OCI-LY7 (cell line): ENCODE results near the gene CLCA1. TPM values are rescaled to one million over a fixed set of nuclear protein-coding genes. Genes with fewer than 3 reads are reported as not detected.

Source experiments
- BruUV-seq: library from RNA; stranded (reverse); fragments of 400-500 nt; replicated peaks from 2 replicates; lab custom pipeline; 2021; lab: Mats Ljungman, UMichigan
- CTCF ChIA-PET: fragments of 300-600 bp; sonication (Branson Sonifier 250); formaldehyde crosslinking; loops from one replicate; lab custom pipeline; 2022; ENCODE audit warnings: antibody characterized with exemption; ENCODE audit not compliant: unreplicated experiment; lab: Charles Lee
- POLR2A ChIA-PET: fragments of 300-600 bp; sonication (Branson Sonifier 250); formaldehyde crosslinking; loops from one replicate; lab custom pipeline; 2022; ENCODE audit warnings: antibody characterized with exemption; lab: Charles Lee
- DNase-seq: peaks from one replicate; pipeline ENCODE4 v3.0.0-alpha.2; 2015; ENCODE audit warnings: low spot score
- H2AFZ ChIP-seq: fragments of 200-600 bp; sonication (generic), shearing (Covaris generic); 2 replicates; pipeline ENCODE4 v1.6.1; 2014; ENCODE audit warnings: mild to moderate bottlenecking, antibody characterized with exemption, low read length, moderate library complexity
- H3K27ac ChIP-seq: fragments of 200-600 bp; sonication (generic); 2 replicates; pipeline ENCODE4 v1.5.1; 2014; ENCODE audit warnings: mixed run types, low read depth, mild to moderate bottlenecking, moderate library complexity, low read length, inconsistent platforms; ENCODE audit not compliant: poor library complexity, severe bottlenecking
- H3K36me3 ChIP-seq: fragments of 200-600 bp; sonication (generic); 2 replicates; pipeline ENCODE4 v1.6.1; 2014; ENCODE audit warnings: mild to moderate bottlenecking, antibody characterized with exemption, low read length, moderate library complexity, mixed read lengths; ENCODE audit not compliant: insufficient read depth
- H3K4me1 ChIP-seq: fragments of 200-600 bp; sonication (generic); 2 replicates; pipeline ENCODE4 v1.5.1; 2014; ENCODE audit warnings: mild to moderate bottlenecking, low read length; ENCODE audit not compliant: insufficient read depth, poor library complexity, severe bottlenecking
- H3K4me2 ChIP-seq: fragments of 200-600 bp; sonication (generic); 2 replicates; pipeline ENCODE4 v1.6.1; 2014; ENCODE audit warnings: mild to moderate bottlenecking, low read length
- H3K4me3 ChIP-seq: fragments of 200-600 bp; sonication (generic); 2 replicates; pipeline ENCODE4 v1.5.1; 2014; ENCODE audit warnings: mild to moderate bottlenecking, low read depth, low read length; ENCODE audit not compliant: poor library complexity, severe bottlenecking
- H3K79me2 ChIP-seq: fragments of 200-600 bp; sonication (generic); 2 replicates; pipeline ENCODE4 v1.6.1; 2016; ENCODE audit warnings: low read depth, mild to moderate bottlenecking, low read length, moderate library complexity, mixed read lengths; ENCODE audit not compliant: insufficient read depth
- H3K9me2 ChIP-seq: fragments of 200-600 bp; sonication (generic); 2 replicates; pipeline ENCODE4 v1.6.1; 2016; ENCODE audit warnings: mild to moderate bottlenecking, low read length, mixed read lengths; ENCODE audit not compliant: insufficient read depth
- H3K9me3 ChIP-seq: fragments of 200-600 bp; sonication (generic); 2 replicates; pipeline ENCODE4 v1.6.1; 2014; ENCODE audit warnings: mild to moderate bottlenecking, mixed run types, low read length, mixed read lengths
- H4K20me1 ChIP-seq: fragments of 200-600 bp; sonication (generic); 2 replicates; pipeline ENCODE4 v1.6.1; 2014; ENCODE audit warnings: mild to moderate bottlenecking, antibody characterized with exemption, low read length, moderate library complexity, mixed read lengths; ENCODE audit not compliant: insufficient read depth
- CTCF ChIP-seq: fragments of 200-600 bp; sonication (generic); conservative IDR thresholded peaks from 2 replicates; pipeline ENCODE4 v1.5.1; 2014; ENCODE audit warnings: mild to moderate bottlenecking, antibody characterized with exemption, low read length, moderate library complexity, mixed read lengths
- EZH2phosphoT487 ChIP-seq: fragments of 200-600 bp; sonication (generic); IDR thresholded peaks from 2 replicates; pipeline ENCODE4 v1.6.1; 2018; ENCODE audit warnings: low read depth, borderline replicate concordance, mild to moderate bottlenecking, mixed run types, antibody characterized with exemption, low read length, moderate library complexity, mixed read lengths
- intact Hi-C: fragments of 100-400 bp; cut with micrococcal nuclease; formaldehyde crosslinking; loops from one replicate; pipeline ENCODE4 v1.10.0; 2022; ENCODE audit not compliant: unreplicated experiment
- total RNA-seq, 2 experiments: library from RNA; depleted of rRNA in 1 of 2; stranded (reverse); fragments of >200 nt in 1 of 2; shearing (Covaris generic) in 1 of 2; gene quantifications; 2 replicates each; pipeline ENCODE4 v1.2.3, GENCODE V29; 2014 to 2022

The CLCA1 gene
- total RNA-seq, 2 experiments from 2014 or later: not detected

GRCh38 chr1:86429122-86429725 lies 39.5 kb upstream of the CLCA1 start:
- DNase-seq: no peak
- intact Hi-C loops: no loop called here
- H3K36me3 ChIP-seq: no peaks in the 10 kb centered on the region
- no peaks in the 10 kb centered on the region for H3K9me3 ChIP-seq
- BruUV-seq: no TSS peak
- no peak overlapping the region for H2AFZ ChIP-seq
- H3K79me2 ChIP-seq: no peaks in the 10 kb centered on the region
- no peak overlapping the region for H3K4me3 ChIP-seq
- POLR2A ChIA-PET: no interaction called here
- H3K27ac ChIP-seq: no peak overlapping the region
- no peaks in the 10 kb centered on the region for H4K20me1 ChIP-seq
- no peak overlapping the region for H3K4me2 ChIP-seq
- no peaks in the 10 kb centered on the region for H3K4me1 ChIP-seq
- no peak for TF ChIP-seq EZH2phosphoT487
- no peaks in the 10 kb centered on the region for H3K9me2 ChIP-seq
- CTCF ChIA-PET: no interaction called here

GRCh38 chr1:86429835-86430234 lies 38.9 kb upstream of the CLCA1 start:
- Histone ChIP-seq H2AFZ (no peak overlapping the region; the same call in 1 of the 2 replicates), H3K4me2 (no peak overlapping the region), H3K4me3 (no peak overlapping the region), H4K20me1 (no peaks in the 10 kb centered on the region), H3K9me2 (no peaks in the 10 kb centered on the region), H3K79me2 (no peaks in the 10 kb centered on the region), H3K27ac (no peak overlapping the region), H3K36me3 (no peaks in the 10 kb centered on the region), H3K4me1 (no peaks in the 10 kb centered on the region), H3K9me3 (no peaks in the 10 kb centered on the region)
- intact Hi-C loops: no loop called here
- DNase-seq: no peak
- BruUV-seq: no TSS peak
- ChIA-PET CTCF (no interaction called here), POLR2A (no interaction called here)
- TF ChIP-seq CTCF: no peak
- TF ChIP-seq EZH2phosphoT487: no peak

GRCh38 chr1:86430376-86430775 lies 38.4 kb upstream of the CLCA1 start:
- H2AFZ ChIP-seq: no peak overlapping the region; the same call in 1 of the 2 replicates

More at GRCh38 chr1:86430376-86430775, 38.4 kb upstream of the CLCA1 start:
- no peaks in the 10 kb centered on the region for H3K4me1 ChIP-seq
- no peaks in the 10 kb centered on the region for H3K79me2 ChIP-seq
- TF ChIP-seq CTCF (no peak), EZH2phosphoT487 (no peak)
- CTCF ChIA-PET: no interaction called here
- no peak for DNase-seq
- H3K36me3 ChIP-seq: no peaks in the 10 kb centered on the region
- H3K9me3 ChIP-seq: no peaks in the 10 kb centered on the region
- BruUV-seq: no TSS peak
- no peak overlapping the region for H3K27ac ChIP-seq
- H3K4me2 ChIP-seq: no peak overlapping the region
- H3K4me3 ChIP-seq: no peak overlapping the region
- POLR2A ChIA-PET: interaction anchor here (0.6 to 0.9 kb wide), 2 partner anchors 11 to 42 kb away, joined by 3 read pairs; no protein-coding TSS in a partner anchor
- intact Hi-C loops: no loop called here
- no peaks in the 10 kb centered on the region for H4K20me1 ChIP-seq
- no peaks in the 10 kb centered on the region for H3K9me2 ChIP-seq
